Fibroblast of lung (primary cell): ENCODE measurements around the gene HOPX. TPM values are rescaled to one million over a fixed set of nuclear protein-coding genes. Genes with fewer than 3 reads are reported as not detected.

ENCODE experiments used
- DNase-seq, 2 donors: peaks; one replicate each; pipeline versions ENCODE4 v3.0.0 to v3.0.0-alpha.2; 2010; ENCODE audit warnings: low read depth in 2 of 2
- H2AFZ ChIP-seq: 2 replicates; pipeline ENCODE4 v1.5.1; 2012; ENCODE audit warnings: low read length, control low read depth, inconsistent platforms
- H3K27ac ChIP-seq: 2 replicates; pipeline ENCODE4 v1.5.1; 2011; ENCODE audit warnings: low read length, control low read depth; ENCODE audit not compliant: insufficient read depth
- H3K27me3 ChIP-seq: 2 replicates; pipeline ENCODE4 v1.5.1; 2011; ENCODE audit warnings: mild to moderate bottlenecking, low read length; ENCODE audit not compliant: control insufficient read depth, insufficient read depth
- H3K36me3 ChIP-seq: 2 replicates; pipeline ENCODE4 v1.5.1; 2011; ENCODE audit warnings: low read length; ENCODE audit not compliant: control insufficient read depth, insufficient read depth
- H3K4me1 ChIP-seq: 2 replicates; pipeline ENCODE4 v1.5.1; 2011; ENCODE audit warnings: low read length; ENCODE audit not compliant: control insufficient read depth, insufficient read depth; ENCODE audit errors: extremely low read depth
- H3K4me2 ChIP-seq: 2 replicates; pipeline ENCODE4 v1.5.1; 2011; ENCODE audit warnings: low read length, control low read depth; ENCODE audit not compliant: insufficient read depth; ENCODE audit errors: extremely low read depth
- H3K4me3 ChIP-seq, 4 experiments: fragments of 200-600 bp in 1 of 4; sonication (generic) in 1 of 4; replicated peaks in 1 of 4; 2 replicates each; pipeline ENCODE4 v1.5.1; 2011 to 2016; ENCODE audit warnings: low read length in 4 of 4, low read depth in 3 of 4, mild to moderate bottlenecking in 3 of 4, control low read depth in 2 of 4, inconsistent platforms in 1 of 4, mixed read lengths in 1 of 4; ENCODE audit not compliant: insufficient read depth in 1 of 4; ENCODE audit errors: control extremely low read depth in 1 of 4
- H3K79me2 ChIP-seq: 2 replicates; pipeline ENCODE4 v1.5.1; 2012; ENCODE audit warnings: mild to moderate bottlenecking, low read length, inconsistent platforms; ENCODE audit not compliant: control insufficient read depth, insufficient read depth
- H3K9ac ChIP-seq: 2 replicates; pipeline ENCODE4 v1.5.1; 2011; ENCODE audit warnings: mild to moderate bottlenecking, low read length, control low read depth; ENCODE audit not compliant: insufficient read depth
- H3K9me3 ChIP-seq: 2 replicates; pipeline ENCODE4 v1.5.1; 2012; ENCODE audit warnings: low read depth, low read length; ENCODE audit not compliant: control insufficient read depth, insufficient read depth
- H4K20me1 ChIP-seq: 2 replicates; pipeline ENCODE4 v1.5.1; 2011; ENCODE audit warnings: low read length; ENCODE audit not compliant: control insufficient read depth, insufficient read depth; ENCODE audit errors: extremely low read depth
- EZH2 ChIP-seq: IDR thresholded peaks from 2 replicates; pipeline ENCODE4 v1.5.1; 2012; ENCODE audit warnings: low read length, control low read depth, mild to moderate bottlenecking; ENCODE audit errors: missing control alignments
- polyA plus RNA-seq, 2 donors: library from polyadenylated mRNA; depleted of rRNA in 1 of 2; stranded (reverse) in 1 of 2; unstranded in 1 of 2; fragments of >200 nt; gene quantifications; 2 replicates each; pipeline ENCODE4 v1.2.1, GENCODE V29; 2011 to 2012; ENCODE audit warnings: missing spikeins in 1 of 2
- total RNA-seq: library from RNA; depleted of rRNA; stranded (reverse); fragments of >200 nt; gene quantifications from 2 replicates; pipeline ENCODE4 v1.2.1, GENCODE V29; 2014
- TF ChIP-seq, protein P1 (sequence below), 2 donors: IDR thresholded peaks in 1 of 2; conservative IDR thresholded peaks in 1 of 2; 1 replicate in 1 of 2; 2 replicates in 1 of 2; pipeline ENCODE4 v1.5.1; 2011 to 2012; ENCODE audit warnings: low read length in 2 of 2, control low read depth in 1 of 2, inconsistent platforms in 1 of 2, low read depth in 1 of 2, mild to moderate bottlenecking in 1 of 2

HOPX gene
- total and polyA plus RNA-seq, 2 donors (not counting 1 experiment from before 2014, with no cell fraction given): 2.4 to 11.4 TPM

GRCh38 chr4:56683455-56683854 lies 2.4 kb upstream of the HOPX start:
- no peak for DNase-seq
- Histone ChIP-seq H3K4me1 (no peaks in the 10 kb centered on the region), H3K27ac (no peak overlapping the region), H3K79me2 (no peaks in the 10 kb centered on the region), H4K20me1 (no peaks in the 10 kb centered on the region), H3K9ac (no peak overlapping the region), H3K36me3 (no peaks in the 10 kb centered on the region), H2AFZ (no peak overlapping the region), H3K4me3 (no peak overlapping the region), H3K9me3 (no peaks in the 10 kb centered on the region), H3K27me3 (peaks cover 14% of the 10 kb centered on the region), H3K4me2 (no peak overlapping the region)
- TF ChIP-seq EZH2: no peak
- TF ChIP-seq, protein P1, sequence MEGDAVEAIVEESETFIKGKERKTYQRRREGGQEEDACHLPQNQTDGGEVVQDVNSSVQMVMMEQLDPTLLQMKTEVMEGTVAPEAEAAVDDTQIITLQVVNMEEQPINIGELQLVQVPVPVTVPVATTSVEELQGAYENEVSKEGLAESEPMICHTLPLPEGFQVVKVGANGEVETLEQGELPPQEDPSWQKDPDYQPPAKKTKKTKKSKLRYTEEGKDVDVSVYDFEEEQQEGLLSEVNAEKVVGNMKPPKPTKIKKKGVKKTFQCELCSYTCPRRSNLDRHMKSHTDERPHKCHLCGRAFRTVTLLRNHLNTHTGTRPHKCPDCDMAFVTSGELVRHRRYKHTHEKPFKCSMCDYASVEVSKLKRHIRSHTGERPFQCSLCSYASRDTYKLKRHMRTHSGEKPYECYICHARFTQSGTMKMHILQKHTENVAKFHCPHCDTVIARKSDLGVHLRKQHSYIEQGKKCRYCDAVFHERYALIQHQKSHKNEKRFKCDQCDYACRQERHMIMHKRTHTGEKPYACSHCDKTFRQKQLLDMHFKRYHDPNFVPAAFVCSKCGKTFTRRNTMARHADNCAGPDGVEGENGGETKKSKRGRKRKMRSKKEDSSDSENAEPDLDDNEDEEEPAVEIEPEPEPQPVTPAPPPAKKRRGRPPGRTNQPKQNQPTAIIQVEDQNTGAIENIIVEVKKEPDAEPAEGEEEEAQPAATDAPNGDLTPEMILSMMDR (conservative IDR thresholded peaks at IDR 0.05 in 1 of 2, IDR thresholded peaks at IDR 0.05 in 1 of 2; ENCODE audit: low read depth in 1 of 2, low read length in 2 of 2): no peak

GRCh38 chr4:56681853-56682525 lies 893 bp upstream of the HOPX start:
- no peaks in the 10 kb centered on the region for H3K36me3 ChIP-seq
- peaks cover 14% of the 10 kb centered on the region for H3K27me3 ChIP-seq
- no peak overlapping the region for H3K4me2 ChIP-seq
- TF ChIP-seq EZH2: no peak
- TF ChIP-seq, protein P1 (conservative IDR thresholded peaks at IDR 0.05 in 1 of 2, IDR thresholded peaks at IDR 0.05 in 1 of 2; ENCODE audit: low read depth in 1 of 2, low read length in 2 of 2): no peak
- H3K79me2 ChIP-seq: no peaks in the 10 kb centered on the region
- no peaks in the 10 kb centered on the region for H3K9me3 ChIP-seq
- no peak overlapping the region for H3K4me3 ChIP-seq
- H3K4me1 ChIP-seq: no peaks in the 10 kb centered on the region
- H3K27ac ChIP-seq: no peak overlapping the region
- H2AFZ ChIP-seq: no peak overlapping the region
- no peaks in the 10 kb centered on the region for H4K20me1 ChIP-seq
- H3K9ac ChIP-seq: no peak overlapping the region
- DNase-seq: no peak

DNA sequence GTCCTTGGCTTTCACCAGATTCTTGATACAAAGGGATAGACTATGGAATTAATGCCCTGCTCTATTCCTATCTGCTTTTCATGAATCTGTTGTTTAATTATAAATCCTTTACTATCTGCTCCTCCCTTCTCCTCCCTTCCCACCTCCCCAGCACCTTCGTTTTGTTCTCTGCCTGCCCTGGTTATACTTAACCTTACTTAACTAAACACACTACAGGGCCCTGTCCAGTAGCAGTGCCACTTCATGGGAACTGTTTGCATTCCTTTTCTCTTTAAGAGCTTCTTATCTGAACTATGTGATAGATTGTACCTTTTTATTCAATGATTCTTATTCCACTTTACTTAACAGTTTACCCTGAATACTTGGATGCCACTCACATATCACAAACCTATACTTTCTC lies 830 bp downstream of the HOPX start:
- no peaks in the 10 kb centered on the region for H3K36me3 ChIP-seq
- H3K9ac ChIP-seq: no peak overlapping the region
- no peaks in the 10 kb centered on the region for H3K79me2 ChIP-seq
- H3K4me1 ChIP-seq: no peaks in the 10 kb centered on the region
- H2AFZ ChIP-seq: no peak overlapping the region
- no peaks in the 10 kb centered on the region for H3K9me3 ChIP-seq
- TF ChIP-seq EZH2: no peak
- TF ChIP-seq, protein P1 (conservative IDR thresholded peaks at IDR 0.05 in 1 of 2, IDR thresholded peaks at IDR 0.05 in 1 of 2; ENCODE audit: low read depth in 1 of 2, low read length in 2 of 2): no peak
- H3K4me2 ChIP-seq: no peak overlapping the region
- H4K20me1 ChIP-seq: no peaks in the 10 kb centered on the region
- H3K27ac ChIP-seq: no peak overlapping the region
- H3K27me3 ChIP-seq: peaks cover 16% of the 10 kb centered on the region
- DNase-seq: no peak
- no peak overlapping the region for H3K4me3 ChIP-seq
